ENCODE results near the gene ZNF76. TPM values are rescaled to one million over a fixed set of nuclear protein-coding genes. Genes with fewer than 3 reads are reported as not detected.

ZNF76 gene
- total and polyA plus RNA-seq, 12 donors = 17.9 to 67.1 (median 37.8) TPM

DNA sequence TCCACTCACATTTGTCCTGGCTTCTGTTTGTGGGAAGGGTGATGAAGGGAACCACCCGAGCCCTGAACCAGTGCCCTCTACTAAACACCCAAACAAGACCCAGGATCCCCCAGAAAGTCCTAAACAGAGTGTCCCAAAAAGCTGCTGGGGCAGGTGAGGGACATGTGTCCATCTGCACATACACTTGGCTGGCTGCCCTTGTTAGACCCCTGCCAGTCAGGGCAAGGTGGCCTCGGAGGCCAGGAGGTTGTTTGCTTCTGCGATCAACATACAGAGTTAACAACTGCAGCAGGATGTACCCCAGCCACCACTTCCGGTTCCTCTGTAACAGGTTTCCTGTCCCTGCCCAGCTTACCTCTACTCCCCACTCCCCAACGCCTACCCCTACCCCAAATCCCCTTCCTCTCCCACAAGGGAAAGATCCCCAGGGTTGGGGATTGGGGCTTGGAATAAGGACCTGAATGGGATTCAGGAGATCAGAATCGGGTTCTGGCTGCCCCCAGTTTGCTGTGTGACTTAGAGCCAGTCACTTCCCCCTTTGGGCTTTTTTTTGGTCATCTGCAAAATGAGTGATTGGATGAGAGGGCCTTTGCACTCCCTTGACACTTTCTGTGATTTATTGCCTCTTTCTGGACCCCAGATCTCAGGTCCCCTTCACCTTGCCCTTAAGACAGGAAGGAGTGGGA, 52.0 kb downstream of the ZNF76 start:
- peaks cover 0 to 40% (median 0%) of the 10 kb centered on the region in 9 donors for H3K4me1 ChIP-seq
- peak overlapping the region in 2 of 10 donors; percentile 15 to 81 for H3K27ac ChIP-seq
- peak overlapping the region in 1 of 10 donors; percentile 18 for H3K4me3 ChIP-seq

DNA sequence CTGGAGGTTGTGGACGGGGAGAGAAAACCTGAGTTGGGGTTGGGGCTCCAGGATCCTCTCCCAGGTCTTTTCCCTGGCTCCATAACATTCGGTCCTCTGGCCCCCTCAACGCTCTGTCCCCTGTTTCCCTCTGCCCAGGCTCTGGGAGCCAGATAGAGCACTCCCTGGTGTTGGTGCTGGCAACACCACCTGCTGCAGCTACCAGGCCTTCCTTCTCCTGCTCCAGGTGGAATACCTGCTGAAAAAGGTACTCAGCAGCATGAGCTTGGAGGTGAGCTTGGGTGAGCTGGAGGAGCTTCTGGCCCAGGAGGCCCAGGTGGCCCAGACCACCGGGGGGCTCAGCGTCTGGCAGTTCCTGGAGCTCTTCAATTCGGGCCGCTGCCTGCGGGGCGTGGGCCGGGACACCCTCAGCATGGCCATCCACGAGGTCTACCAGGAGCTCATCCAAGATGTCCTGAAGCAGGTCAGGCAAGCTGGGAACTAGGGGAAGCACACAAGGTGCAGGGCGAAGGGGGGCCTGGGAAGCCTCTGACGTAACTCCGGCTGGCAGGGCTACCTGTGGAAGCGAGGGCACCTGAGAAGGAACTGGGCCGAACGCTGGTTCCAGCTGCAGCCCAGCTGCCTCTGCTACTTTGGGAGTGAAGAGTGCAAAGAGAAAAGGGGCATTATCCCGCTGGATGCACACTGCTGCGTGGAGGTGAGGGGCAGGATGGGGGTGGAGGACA, 52.7 kb downstream of the ZNF76 start:
- Histone ChIP-seq H3K4me1 (peaks cover 0 to 40% (median 0%) of the 10 kb centered on the region in 9 donors), H3K4me3 (peak overlapping the region in 1 of 10 donors; percentile 18), H3K9me3 (no peaks in the 10 kb centered on the region), H3K27ac (peak overlapping the region in 1 of 10 donors; percentile 81), H3K36me3 (peaks cover 0 to 28% (median 0%) of the 10 kb centered on the region in 9 donors), H3K27me3 (no peaks in the 10 kb centered on the region)
- DNase-seq = no peak
- 94 to 96% methylated on average over 19 of the region's 19 CpGs for WGBS, 2 donors
- no peak for ATAC-seq
- TF ChIP-seq, protein P1, sequence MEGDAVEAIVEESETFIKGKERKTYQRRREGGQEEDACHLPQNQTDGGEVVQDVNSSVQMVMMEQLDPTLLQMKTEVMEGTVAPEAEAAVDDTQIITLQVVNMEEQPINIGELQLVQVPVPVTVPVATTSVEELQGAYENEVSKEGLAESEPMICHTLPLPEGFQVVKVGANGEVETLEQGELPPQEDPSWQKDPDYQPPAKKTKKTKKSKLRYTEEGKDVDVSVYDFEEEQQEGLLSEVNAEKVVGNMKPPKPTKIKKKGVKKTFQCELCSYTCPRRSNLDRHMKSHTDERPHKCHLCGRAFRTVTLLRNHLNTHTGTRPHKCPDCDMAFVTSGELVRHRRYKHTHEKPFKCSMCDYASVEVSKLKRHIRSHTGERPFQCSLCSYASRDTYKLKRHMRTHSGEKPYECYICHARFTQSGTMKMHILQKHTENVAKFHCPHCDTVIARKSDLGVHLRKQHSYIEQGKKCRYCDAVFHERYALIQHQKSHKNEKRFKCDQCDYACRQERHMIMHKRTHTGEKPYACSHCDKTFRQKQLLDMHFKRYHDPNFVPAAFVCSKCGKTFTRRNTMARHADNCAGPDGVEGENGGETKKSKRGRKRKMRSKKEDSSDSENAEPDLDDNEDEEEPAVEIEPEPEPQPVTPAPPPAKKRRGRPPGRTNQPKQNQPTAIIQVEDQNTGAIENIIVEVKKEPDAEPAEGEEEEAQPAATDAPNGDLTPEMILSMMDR (IDR thresholded peaks at IDR 0.05) = no peak
- intact Hi-C loops (cut with DNase I) = no loop called here

More for the DNA sequence above, 52.0 kb downstream of the ZNF76 start:
- TF ChIP-seq, protein P1 (IDR thresholded peaks at IDR 0.05) = no peak
- ATAC-seq (no peak), DNase-seq (no peak)
- 67 to 73% methylated on average over 6 of the region's 6 CpGs for whole genome bisulfite sequencing, 2 donors
- no peaks in the 10 kb centered on the region for H3K27me3 ChIP-seq
- H3K36me3 ChIP-seq = peaks cover 0 to 28% (median 0%) of the 10 kb centered on the region in 9 donors
- intact Hi-C loops (cut with DNase I) = no loop called here
- no peaks in the 10 kb centered on the region for H3K9me3 ChIP-seq

DNA sequence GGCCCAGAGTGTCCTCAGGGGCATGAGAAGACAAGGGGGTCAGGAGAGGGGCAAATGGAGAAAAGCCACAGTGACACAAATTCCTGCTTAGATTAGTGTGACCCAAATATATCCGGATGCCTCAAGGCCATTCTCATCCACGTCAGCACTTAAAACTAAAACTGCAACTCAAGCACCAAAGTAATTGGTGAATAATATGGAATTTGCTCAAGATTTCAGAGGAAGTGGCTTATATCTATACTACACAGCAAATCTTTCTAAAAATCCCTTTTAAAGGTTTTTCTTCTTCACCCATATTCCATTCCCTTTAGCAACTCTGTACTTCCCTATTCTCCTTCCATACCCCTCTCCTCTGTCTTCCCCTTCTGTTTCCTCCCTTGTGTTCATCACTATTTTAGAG, 53.3 kb downstream of the ZNF76 start:
- Histone ChIP-seq H3K36me3 (peaks cover 0 to 34% (median 0%) of the 10 kb centered on the region in 9 donors), H3K27me3 (no peaks in the 10 kb centered on the region), H3K27ac (peak overlapping the region in 1 of 10 donors; percentile 81), H3K9me3 (no peaks in the 10 kb centered on the region), H3K4me3 (no peak overlapping the region), H3K4me1 (peaks cover 0 to 43% (median 4%) of the 10 kb centered on the region in 9 donors)
- DNase-seq (no peak), ATAC-seq (no peak)
- intact Hi-C loops (cut with DNase I) = no loop called here
- TF ChIP-seq, protein P1 (IDR thresholded peaks at IDR 0.05) = no peak
- WGBS, 2 donors = 47 to 62% methylated on average over 2 of the region's 2 CpGs

DNA sequence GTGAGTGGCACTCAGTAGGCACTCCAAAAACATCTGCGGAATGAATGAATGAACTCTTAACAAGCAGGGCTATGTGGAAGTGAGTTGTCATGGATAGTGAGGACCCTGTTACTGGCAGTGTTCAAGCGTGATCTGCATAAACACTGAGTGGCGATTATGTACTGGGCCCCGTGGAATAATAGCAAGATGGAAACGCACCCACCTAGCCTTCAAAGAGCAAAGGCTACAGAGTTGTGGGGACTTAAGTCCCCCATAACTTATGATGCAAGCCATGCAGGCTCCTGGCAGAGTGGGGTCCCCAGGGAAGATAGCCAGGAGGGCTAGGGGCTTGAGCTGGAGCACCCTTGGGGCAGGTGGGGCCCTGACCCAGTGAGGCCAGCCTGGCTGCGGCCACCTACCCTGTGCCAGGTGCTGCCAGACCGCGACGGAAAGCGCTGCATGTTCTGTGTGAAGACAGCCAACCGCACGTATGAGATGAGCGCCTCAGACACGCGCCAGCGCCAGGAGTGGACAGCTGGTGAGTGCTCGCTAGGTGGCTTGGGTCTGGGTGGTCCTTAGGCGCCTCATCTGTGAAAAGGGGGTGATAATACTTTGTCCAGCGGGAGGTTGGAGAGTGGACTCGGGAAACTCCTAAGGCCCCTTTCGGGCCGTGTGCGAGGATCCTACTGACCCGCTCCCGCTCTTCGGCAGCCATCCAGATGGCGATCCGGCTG, 58.1 kb downstream of the ZNF76 start:
- Histone ChIP-seq H3K9me3 (no peaks in the 10 kb centered on the region), H3K36me3 (peaks cover 0 to 77% (median 0%) of the 10 kb centered on the region in 9 donors), H3K27ac (peak overlapping the region in 4 of 10 donors; percentile 30 to 58 (median 48)), H3K4me1 (peaks cover 0 to 20% (median 10%) of the 10 kb centered on the region in 9 donors), H3K4me3 (peak overlapping the region; percentile 40 to 82 (median 56)), H3K27me3 (no peaks in the 10 kb centered on the region)
- intact Hi-C loops (cut with DNase I) = loop anchor here in 1 of 10 donors (5.0 kb wide), 1 partner anchor 305 kb away; no protein-coding TSS in a partner anchor
- DNase-seq = no peak
- ATAC-seq = peak; percentile 17 to 63 (median 37)
- 22 to 24% methylated on average over 28 of the region's 28 CpGs for WGBS, 2 donors
- TF ChIP-seq, protein P1 (IDR thresholded peaks at IDR 0.05) = no peak
